Breast epithelium (tissue), 4 donors: ENCODE data around the gene SYT11. TPM values are rescaled to one million over a fixed set of nuclear protein-coding genes. Genes with fewer than 3 reads are reported as not detected.
"Not testable (repeated sequence)": the region's sequence is repeated elsewhere in the genome, so short reads cannot be mapped to it uniquely, and the experiment has no call there.

Source experiments
- DNase-seq, 2 donors: peaks; one replicate each; pipeline ENCODE4 v3.0.0-alpha.2; 2019; ENCODE audit warnings: low spot score in 2 of 2
- H3K27ac ChIP-seq, 2 donors: fragments of 200-600 bp; sonication (generic) in 1 of 2; one replicate each; pipeline ENCODE4 v1.5.1; 2016 to 2019; ENCODE audit warnings: mild to moderate bottlenecking in 1 of 2
- H3K27me3 ChIP-seq, 2 donors: fragments of 200-600 bp; sonication (generic) in 1 of 2; one replicate each; pipeline versions ENCODE4 v1.5.1 to v1.6.0; 2017 to 2019; ENCODE audit warnings: control low read depth in 1 of 2, mild to moderate bottlenecking in 1 of 2
- H3K36me3 ChIP-seq: fragments of 200-600 bp; one replicate; pipeline ENCODE4 v1.5.1; 2019
- H3K4me1 ChIP-seq, 2 donors: fragments of 200-600 bp; sonication (generic); one replicate each; pipeline ENCODE4 v1.5.1; 2016 to 2019; ENCODE audit warnings: control low read depth in 1 of 2
- H3K4me3 ChIP-seq, 3 donors: fragments of 200-600 bp; sonication (generic); 1 replicate in 2 of 3; 2 replicates in 1 of 3; pipeline ENCODE4 v1.5.1; 2016 to 2019; ENCODE audit warnings: mild to moderate bottlenecking in 3 of 3, moderate library complexity in 2 of 3
- H3K9me3 ChIP-seq, 2 donors: fragments of 200-600 bp; sonication (generic) in 1 of 2; one replicate each; pipeline ENCODE4 v1.5.1; 2016 to 2019; ENCODE audit warnings: control low read depth in 1 of 2
- CTCF ChIP-seq, 3 donors: fragments of 450-650 bp; IDR thresholded peaks; one replicate each; pipeline ENCODE4 v1.5.1; 2016 to 2017; ENCODE audit warnings: antibody characterized with exemption in 3 of 3, mild to moderate bottlenecking in 3 of 3, moderate library complexity in 3 of 3
- POLR2A ChIP-seq: fragments of 450-650 bp; IDR thresholded peaks from one replicate; pipeline ENCODE4 v1.6.1; 2016; ENCODE audit warnings: antibody characterized with exemption, mild to moderate bottlenecking, moderate library complexity
- POLR2AphosphoS5 ChIP-seq, 3 donors: sonication (generic); formaldehyde crosslinking; IDR thresholded peaks; one replicate each; pipeline ENCODE4 v1.6.1; 2017; ENCODE audit warnings: antibody characterized with exemption in 3 of 3
- intact Hi-C: fragments of 100-400 bp; cut with DNase I; formaldehyde crosslinking; loops from one replicate; pipeline ENCODE4 v1.15.1; 2023; ENCODE audit warnings: low total_unique reads
- total RNA-seq, 3 donors: library from RNA; depleted of rRNA; stranded (reverse); fragments of >200 nt; gene quantifications; one replicate each; pipeline ENCODE4 v1.1.0, GENCODE V29; 2016

Gene SYT11
- total RNA-seq, 3 donors from 2014 or later = 4.5 to 8.2 (median 5.0) TPM

DNA sequence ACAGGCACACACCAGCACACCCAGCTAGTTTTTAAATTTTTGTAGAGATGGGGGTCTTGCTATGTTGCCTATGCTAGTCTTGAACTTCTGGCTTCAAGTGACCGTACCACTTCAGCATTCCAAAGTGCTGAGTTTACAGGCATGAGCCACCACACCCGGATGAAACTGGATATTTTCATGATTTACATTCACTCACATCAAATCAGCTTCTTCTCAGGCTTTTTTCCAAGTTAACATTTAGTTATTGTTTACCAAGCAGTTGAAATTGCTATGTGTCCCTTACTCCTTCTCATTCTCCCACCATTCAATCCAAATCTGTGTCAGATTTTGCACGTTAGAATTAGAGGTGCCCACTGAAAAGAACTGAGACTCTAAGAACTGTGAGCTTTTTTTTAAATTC lies 33.4 kb downstream of the SYT11 start:
- TF ChIP-seq POLR2A (no peak), POLR2AphosphoS5 (IDR thresholded peaks at IDR 0.05) (no peak), CTCF (IDR thresholded peaks at IDR 0.05) (no peak)
- Histone ChIP-seq H3K27me3 (no peaks in the 10 kb centered on the region), H3K36me3 (no peaks in the 10 kb centered on the region), H3K4me3 (peak overlapping the region in 1 of 3 donors; percentile 10), H3K27ac (peak overlapping the region; percentile 75 to 87), H3K4me1 (no peaks in the 10 kb centered on the region), H3K9me3 (no peaks in the 10 kb centered on the region)
- DNase-seq = no peak
- intact Hi-C loops = no loop called here

GRCh38 chr1:155893389-155894142 lies 34.2 kb downstream of the SYT11 start:
- peak overlapping the region; percentile 75 to 87 for H3K27ac ChIP-seq
- TF ChIP-seq POLR2AphosphoS5 (IDR thresholded peaks at IDR 0.05) (no peak), CTCF (IDR thresholded peaks at IDR 0.05) (no peak), POLR2A (no peak)
- intact Hi-C loops = no loop called here
- H3K4me3 ChIP-seq = peak overlapping the region in 1 of 3 donors; percentile 10
- no peaks in the 10 kb centered on the region for H3K9me3 ChIP-seq
- no peaks in the 10 kb centered on the region for H3K27me3 ChIP-seq
- no peak for DNase-seq
- no peaks in the 10 kb centered on the region for H3K36me3 ChIP-seq
- H3K4me1 ChIP-seq = no peaks in the 10 kb centered on the region

DNA sequence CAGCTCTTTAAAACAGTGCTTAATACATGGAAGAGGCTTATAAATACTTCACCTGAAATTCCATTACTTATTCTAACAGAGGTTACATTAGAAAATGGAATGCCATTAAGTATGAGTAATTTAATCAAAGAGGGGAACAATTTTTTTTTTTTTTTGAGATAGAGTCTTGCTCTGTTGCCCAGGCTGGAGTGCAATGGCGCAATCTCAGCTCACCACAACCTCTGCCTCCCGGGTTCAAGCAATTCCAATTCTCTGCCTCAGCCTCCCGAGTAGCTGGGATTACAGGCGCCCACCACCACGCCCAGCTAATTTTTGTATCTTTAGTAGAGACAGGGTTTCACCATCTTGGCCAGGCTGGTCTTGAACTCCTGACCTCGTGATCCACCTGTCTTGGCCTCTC lies 36.2 kb downstream of the SYT11 start:
- H3K9me3 ChIP-seq, DNase-seq, H3K4me1 ChIP-seq, intact Hi-C loops, H3K27ac ChIP-seq, H3K27me3 ChIP-seq, H3K4me3 ChIP-seq, H3K36me3 ChIP-seq: not testable (repeated sequence)

GRCh38 chr1:155896476-155896875 lies 37.1 kb downstream of the SYT11 start:
- H3K4me1 ChIP-seq, DNase-seq, H3K27ac ChIP-seq, H3K27me3 ChIP-seq, H3K9me3 ChIP-seq, H3K4me3 ChIP-seq, intact Hi-C loops, H3K36me3 ChIP-seq: not testable (repeated sequence)

DNA sequence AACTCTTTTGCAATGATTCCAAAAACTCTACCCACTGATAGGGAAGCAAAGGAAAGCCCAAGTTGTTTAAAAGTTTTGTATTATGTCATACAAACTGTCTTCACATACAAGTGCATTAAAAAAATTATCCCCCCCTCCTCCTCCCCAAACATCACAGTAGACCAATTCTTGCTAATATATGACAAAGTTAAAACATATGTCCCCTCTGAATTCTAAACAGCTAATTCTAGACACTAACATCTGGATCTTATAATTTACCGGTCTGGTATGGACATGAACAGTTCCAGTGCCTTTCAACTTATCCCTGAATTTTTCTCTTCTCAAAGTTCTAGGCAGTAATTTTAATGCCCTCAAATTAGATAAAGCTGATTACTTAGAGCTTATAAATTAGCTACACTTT lies 38.4 kb downstream of the SYT11 start:
- Histone ChIP-seq H3K27ac (no peak overlapping the region), H3K4me3 (no peak overlapping the region), H3K9me3 (no peaks in the 10 kb centered on the region), H3K36me3 (peaks cover 5% of the 10 kb centered on the region), H3K4me1 (no peaks in the 10 kb centered on the region), H3K27me3 (no peaks in the 10 kb centered on the region)
- DNase-seq = no peak
- TF ChIP-seq CTCF (IDR thresholded peaks at IDR 0.05) (no peak), POLR2AphosphoS5 (IDR thresholded peaks at IDR 0.05) (no peak), POLR2A (no peak)
- intact Hi-C loops = no loop called here

DNA sequence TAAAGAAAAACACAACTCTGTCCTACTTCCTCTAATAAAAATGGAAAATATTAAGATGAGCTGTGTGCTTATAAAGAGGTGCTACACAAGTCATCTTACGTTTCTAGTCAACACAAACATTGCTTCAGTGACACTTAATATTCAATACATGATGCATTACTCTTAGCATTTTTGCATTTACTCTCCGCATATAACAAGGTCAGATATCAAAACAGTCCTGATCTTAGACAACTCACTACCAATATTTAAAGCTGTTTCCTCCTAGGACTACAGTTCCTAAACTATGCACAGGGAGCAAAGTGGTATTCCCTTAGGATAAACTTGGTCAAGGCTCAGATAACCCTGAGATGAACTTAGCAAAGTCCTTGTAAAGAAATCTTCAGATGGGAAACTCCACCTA lies 39.5 kb downstream of the SYT11 start:
- no peak overlapping the region for H3K4me3 ChIP-seq
- H3K4me1 ChIP-seq = no peaks in the 10 kb centered on the region
- H3K27ac ChIP-seq = no peak overlapping the region
- H3K9me3 ChIP-seq = no peaks in the 10 kb centered on the region
- H3K36me3 ChIP-seq = peaks cover 5% of the 10 kb centered on the region
- no peak for DNase-seq
- TF ChIP-seq POLR2AphosphoS5 (IDR thresholded peaks at IDR 0.05) (no peak), POLR2A (no peak), CTCF (IDR thresholded peaks at IDR 0.05) (no peak)
- intact Hi-C loops = no loop called here
- H3K27me3 ChIP-seq = no peaks in the 10 kb centered on the region
